NCI-H460 (cell line): ENCODE measurements around the gene ZNF808. TPM values are rescaled to one million over a fixed set of nuclear protein-coding genes. Genes with fewer than 3 reads are reported as not detected.
A peak's percentile ranks its signal among the peaks of the same experiment; 100 is the strongest.
"Not testable (repeated sequence)": the region's sequence is repeated elsewhere in the genome, so short reads cannot be mapped to it uniquely, and the experiment has no call there.

Source experiments
- DNase-seq: peaks from one replicate; pipeline ENCODE4 v3.0.0-alpha.2; 2016; ENCODE audit warnings: low read depth; ENCODE audit errors: extremely low read depth
- small RNA-seq, 2 experiments: library from RNA; depleted of rRNA; stranded (forward); fragments of <200 nt; gene quantifications; one replicate each; pipeline ENCODE3, GENCODE V24; 2014
- total RNA-seq: library from RNA; depleted of rRNA; stranded (reverse); fragments of >200 nt; shearing (Covaris generic); gene quantifications from 2 replicates; pipeline ENCODE4 v1.2.3, GENCODE V29; 2014; rRNA removed

ZNF808 gene
- total RNA-seq, 1 experiment from 2014 or later = 11.6 TPM

- DNase-seq = no peak
These were observed 63.3 kb downstream of the ZNF808 start for GRCh38 chr19:52590728-52591127.

- DNase-seq = no peak
These were observed 64.8 kb downstream of the ZNF808 start for GRCh38 chr19:52592301-52592700.

- not testable (repeated sequence) for DNase-seq
These were observed 66.0 kb downstream of the ZNF808 start for GRCh38 chr19:52593441-52593840.

GRCh38 chr19:52599241-52599640 lies 71.8 kb downstream of the ZNF808 start:
- no peak for DNase-seq

GRCh38 chr19:52600639-52601024 lies 73.2 kb downstream of the ZNF808 start:
- no peak for DNase-seq

- peak; percentile 64 for DNase-seq
These were observed 73.8 kb downstream of the ZNF808 start for GRCh38 chr19:52601025-52601973.

- not testable (repeated sequence) for DNase-seq
These were observed 74.5 kb downstream of the ZNF808 start for GRCh38 chr19:52601974-52602366.

GRCh38 chr19:52602941-52603340 lies 75.5 kb downstream of the ZNF808 start:
- no peak for DNase-seq

GRCh38 chr19:52603558-52604207 lies 76.2 kb downstream of the ZNF808 start:
- DNase-seq = no peak

Small RNA genes lying within 50 kb of the gene (small RNA-seq; reads per million reads assigned to genes)
- gene RPL39P34 = 0 reads per million in 2 experiments

Other genes starting within 250 kb of the ZNF808 start
- gene ZNF480, start 230.5 kb upstream of the ZNF808 start, total RNA-seq = 8.8 and 10.1 TPM in 2 replicates
- 3.2 and 6.0 TPM in 2 replicates for gene ZNF610, start 191.4 kb upstream of the ZNF808 start, total RNA-seq
- gene ZNF880, start 157.7 kb upstream of the ZNF808 start, total RNA-seq = 0.35 and 1.1 TPM in 2 replicates
- 5.2 and 6.6 TPM in 2 replicates for gene ZNF528, start 129.8 kb upstream of the ZNF808 start, total RNA-seq
- gene ZNF534, start 98.5 kb upstream of the ZNF808 start, total RNA-seq = not detected in 2 replicates
- not detected in 2 replicates for gene ZNF578, start 74.1 kb upstream of the ZNF808 start, total RNA-seq
- 10.5 and 11.3 TPM in 2 replicates for gene ZNF701, start 42.6 kb downstream of the ZNF808 start, total RNA-seq
- gene ZNF83, start 110.7 kb downstream of the ZNF808 start, total RNA-seq = 30.9 and 34.6 TPM in 2 replicates
- gene ZNF611, start 207.4 kb downstream of the ZNF808 start, total RNA-seq = 8.2 and 10.5 TPM in 2 replicates